Lower leg skin (tissue), 4 donors: ENCODE results near the gene GLI3. TPM values are rescaled to one million over a fixed set of nuclear protein-coding genes. Genes with fewer than 3 reads are reported as not detected.

Experiments
- DNase-seq, 2 donors: peaks; one replicate each; pipeline ENCODE4 v3.0.0-alpha.2; 2019; ENCODE audit warnings: low spot score in 2 of 2
- H3K4me3 ChIP-seq: fragments of 200-600 bp; sonication (generic); 2 replicates; pipeline ENCODE4 v1.5.1; 2017; ENCODE audit warnings: mild to moderate bottlenecking, low read depth; ENCODE audit not compliant: poor library complexity, severe bottlenecking
- POLR2A ChIP-seq, 2 donors: fragments of 450-650 bp; IDR thresholded peaks; one replicate each; pipeline ENCODE4 v1.6.1; 2016 to 2017; ENCODE audit warnings: antibody characterized with exemption in 2 of 2, mild to moderate bottlenecking in 1 of 2, moderate library complexity in 1 of 2
- WGBS, 2 donors: methylation state at CpG; one replicate each; pipeline ENCODE4 v1.1.5; 2018; 5-methylcytosine and 5-hydroxymethylcytosine counted together
- intact Hi-C: fragments of 100-400 bp; cut with DNase I; formaldehyde crosslinking; loops from one replicate; pipeline ENCODE4 v1.15.0; 2023; ENCODE audit warnings: low total_unique reads
- total RNA-seq, 4 donors: library from RNA; depleted of rRNA; stranded (reverse); fragments of >200 nt; gene quantifications; one replicate each; pipeline ENCODE4 v1.1.0, GENCODE V29; 2016
- TF ChIP-seq, protein P1 (sequence below), 3 donors: fragments of 450-650 bp; IDR thresholded peaks; one replicate each; pipeline ENCODE4 v1.5.1; 2016; ENCODE audit warnings: antibody characterized with exemption in 3 of 3, mild to moderate bottlenecking in 3 of 3, moderate library complexity in 2 of 3

Gene GLI3
- total RNA-seq, 4 donors from 2014 or later: 16.4 to 28.2 (median 18.3) TPM

DNA sequence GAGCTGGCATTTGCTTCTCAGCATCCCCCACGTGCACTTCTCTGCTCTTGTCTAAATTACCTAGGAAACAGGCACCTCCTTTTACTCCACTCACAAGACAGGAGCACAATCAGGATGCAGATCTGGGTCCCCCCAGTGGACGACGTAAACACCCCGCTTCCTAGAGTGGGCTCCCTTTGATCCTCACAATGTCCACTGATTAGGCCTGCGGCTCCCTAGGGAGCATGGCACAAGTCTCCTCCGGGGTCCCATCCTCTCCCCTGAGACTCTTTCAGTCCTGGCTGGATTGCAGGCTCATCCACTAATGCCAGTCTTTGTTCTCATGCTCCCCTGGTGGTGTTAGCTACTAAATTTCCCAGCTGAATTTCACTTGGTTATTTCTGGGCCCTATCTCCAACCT is 98.3 kb downstream of the GLI3 start:
- H3K4me3 ChIP-seq: no peak overlapping the region
- no peak for TF ChIP-seq POLR2A (IDR thresholded peaks at IDR 0.05)
- TF ChIP-seq, protein P1, sequence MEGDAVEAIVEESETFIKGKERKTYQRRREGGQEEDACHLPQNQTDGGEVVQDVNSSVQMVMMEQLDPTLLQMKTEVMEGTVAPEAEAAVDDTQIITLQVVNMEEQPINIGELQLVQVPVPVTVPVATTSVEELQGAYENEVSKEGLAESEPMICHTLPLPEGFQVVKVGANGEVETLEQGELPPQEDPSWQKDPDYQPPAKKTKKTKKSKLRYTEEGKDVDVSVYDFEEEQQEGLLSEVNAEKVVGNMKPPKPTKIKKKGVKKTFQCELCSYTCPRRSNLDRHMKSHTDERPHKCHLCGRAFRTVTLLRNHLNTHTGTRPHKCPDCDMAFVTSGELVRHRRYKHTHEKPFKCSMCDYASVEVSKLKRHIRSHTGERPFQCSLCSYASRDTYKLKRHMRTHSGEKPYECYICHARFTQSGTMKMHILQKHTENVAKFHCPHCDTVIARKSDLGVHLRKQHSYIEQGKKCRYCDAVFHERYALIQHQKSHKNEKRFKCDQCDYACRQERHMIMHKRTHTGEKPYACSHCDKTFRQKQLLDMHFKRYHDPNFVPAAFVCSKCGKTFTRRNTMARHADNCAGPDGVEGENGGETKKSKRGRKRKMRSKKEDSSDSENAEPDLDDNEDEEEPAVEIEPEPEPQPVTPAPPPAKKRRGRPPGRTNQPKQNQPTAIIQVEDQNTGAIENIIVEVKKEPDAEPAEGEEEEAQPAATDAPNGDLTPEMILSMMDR (IDR thresholded peaks at IDR 0.05): no peak
- intact Hi-C loops: no loop called here
- DNase-seq: no peak
- WGBS, 2 donors: 62 to 70% methylated on average over 6 of the region's 6 CpGs

DNA sequence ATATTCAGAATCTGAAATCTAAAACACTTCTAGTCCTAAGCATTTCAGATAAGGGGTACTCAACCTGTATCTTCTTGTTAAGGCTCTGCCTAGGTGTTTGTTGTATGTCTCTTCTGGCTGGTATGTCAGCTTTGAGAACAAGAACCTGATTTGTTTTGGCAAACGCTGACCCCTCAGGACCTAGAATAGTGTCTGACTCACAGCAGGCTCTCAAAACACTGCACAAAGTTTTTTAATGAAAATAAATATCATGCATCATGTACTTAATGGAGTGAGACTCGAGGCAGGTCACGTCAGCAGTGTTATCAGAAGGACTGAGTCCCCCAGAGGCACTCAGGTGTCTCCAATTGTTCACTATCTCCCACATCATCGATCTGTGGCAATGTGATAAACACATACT is 99.1 kb downstream of the GLI3 start:
- DNase-seq: no peak
- intact Hi-C loops: no loop called here
- 53 to 55% methylated on average over 4 of the region's 4 CpGs for WGBS, 2 donors
- TF ChIP-seq, protein P1 (IDR thresholded peaks at IDR 0.05): no peak
- TF ChIP-seq POLR2A (IDR thresholded peaks at IDR 0.05): no peak
- no peak overlapping the region for H3K4me3 ChIP-seq

DNA sequence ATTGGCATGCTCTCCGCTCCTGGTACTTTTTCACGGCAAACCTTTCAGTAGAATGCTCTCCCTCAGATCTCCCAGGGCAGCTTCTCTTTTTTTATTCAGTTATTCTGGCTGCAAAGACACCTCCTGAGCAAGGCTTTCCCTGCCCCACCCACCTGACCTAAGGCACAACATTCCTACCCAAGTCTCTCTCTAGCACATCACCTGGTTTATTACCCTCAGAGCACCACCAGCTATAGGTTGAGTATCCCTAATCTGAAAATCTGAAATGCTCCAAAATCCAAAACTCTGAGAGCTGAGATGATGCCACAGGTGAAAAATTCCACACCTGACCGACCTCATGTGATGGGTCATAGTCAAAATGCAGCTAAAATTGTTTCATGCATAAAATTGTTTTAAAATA is 99.6 kb downstream of the GLI3 start:
- intact Hi-C loops: no loop called here
- TF ChIP-seq, protein P1 (IDR thresholded peaks at IDR 0.05): no peak
- no peak for TF ChIP-seq POLR2A (IDR thresholded peaks at IDR 0.05)
- 54 to 66% methylated on average over 3 of the region's 3 CpGs for WGBS, 2 donors
- no peak overlapping the region for H3K4me3 ChIP-seq
- no peak for DNase-seq

DNA sequence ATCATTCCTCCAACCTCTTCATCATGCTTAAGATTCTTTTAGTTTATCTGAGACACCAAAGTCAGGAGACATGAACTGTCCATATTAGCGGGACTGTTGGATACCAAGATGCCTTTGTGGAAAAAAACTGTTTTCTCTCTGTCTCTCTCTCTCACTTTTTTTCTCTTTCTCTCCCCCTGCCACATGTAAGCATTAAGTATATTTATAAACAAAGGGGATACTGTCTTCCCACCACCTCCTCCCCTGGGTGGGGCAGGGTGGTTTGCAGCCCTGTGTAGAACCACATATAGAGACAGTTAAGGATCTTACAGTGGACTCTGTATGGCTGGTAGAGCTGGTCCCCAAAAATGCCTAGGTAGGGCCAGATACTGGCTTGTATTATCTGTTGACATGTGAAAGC is 101.3 kb downstream of the GLI3 start:
- WGBS, 2 donors: 82 to 83% methylated on average over 1 of the region's 1 CpG
- no peak overlapping the region for H3K4me3 ChIP-seq
- intact Hi-C loops: no loop called here
- no peak for TF ChIP-seq POLR2A (IDR thresholded peaks at IDR 0.05)
- TF ChIP-seq, protein P1 (IDR thresholded peaks at IDR 0.05): no peak
- DNase-seq: no peak

DNA sequence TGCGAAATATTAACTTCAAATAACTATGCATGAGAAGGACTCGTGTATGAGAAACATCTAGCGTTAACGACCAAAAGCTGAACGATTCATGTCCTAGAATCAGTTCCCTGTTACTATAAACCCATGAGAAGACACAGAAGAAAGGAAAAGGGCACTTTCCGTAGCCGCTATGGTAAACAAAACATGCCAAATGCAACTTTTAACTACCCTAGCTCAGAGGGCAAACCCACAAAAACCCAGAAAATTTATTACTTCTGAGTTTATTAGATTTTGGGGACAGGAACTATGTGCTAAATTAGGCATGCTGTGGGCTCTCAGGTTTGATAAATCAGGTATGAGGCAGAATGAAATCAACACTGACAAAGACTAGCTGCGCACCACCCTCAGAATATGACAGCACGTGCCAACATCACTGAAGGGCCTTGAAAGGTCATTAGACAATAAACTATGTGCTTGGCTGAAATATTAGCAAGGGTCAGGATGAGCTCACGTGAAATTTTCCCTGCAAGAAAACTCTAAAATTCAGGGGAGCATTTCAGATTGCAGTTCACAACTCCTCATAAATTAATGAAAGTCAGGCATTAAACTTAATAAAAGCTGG is 102.6 kb downstream of the GLI3 start:
- TF ChIP-seq POLR2A (IDR thresholded peaks at IDR 0.05): no peak
- TF ChIP-seq, protein P1 (IDR thresholded peaks at IDR 0.05): no peak
- DNase-seq: no peak

DNA sequence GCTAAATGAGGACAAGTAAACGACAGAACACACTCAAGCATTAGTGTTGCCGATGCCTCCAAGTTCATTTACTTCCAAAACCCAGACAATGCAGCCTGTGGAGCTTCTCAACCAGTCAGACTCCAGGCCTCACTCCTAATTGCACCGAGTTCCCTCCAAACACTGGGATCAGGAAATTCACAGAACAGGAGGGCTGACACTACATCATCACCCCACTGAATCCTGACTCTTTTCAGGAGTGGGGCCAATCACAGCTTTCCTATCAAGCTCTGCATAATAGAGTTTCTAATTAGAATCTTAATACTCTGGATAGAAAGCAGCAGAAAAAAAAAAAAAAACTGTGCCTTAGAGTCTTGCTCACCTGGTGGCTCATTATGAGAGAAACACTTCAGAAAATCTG is 103.7 kb downstream of the GLI3 start:
- intact Hi-C loops: no loop called here
- no peak for DNase-seq
- TF ChIP-seq, protein P1 (IDR thresholded peaks at IDR 0.05): no peak
- no peak for TF ChIP-seq POLR2A (IDR thresholded peaks at IDR 0.05)
- no peak overlapping the region for H3K4me3 ChIP-seq
- 33 to 37% methylated on average over 3 of the region's 3 CpGs for WGBS, 2 donors

More for the DNA sequence above, 102.6 kb downstream of the GLI3 start:
- no peak overlapping the region for H3K4me3 ChIP-seq
- 80 to 81% methylated on average over 10 of the region's 10 CpGs for WGBS, 2 donors
- intact Hi-C loops: no loop called here
